NCI-H128 (cell line): Measurements from ENCODE around the gene ADD2.
"Not testable (repeated sequence)": the region's sequence is repeated elsewhere in the genome, so short reads cannot be mapped to it uniquely, and the experiment has no call there.

Experiments used
- DNase-seq: peaks from one replicate; lab custom pipeline; 2025; ENCODE audit not compliant: unreplicated experiment; lab: John Stamatoyannopoulos, UW

The ADD2 gene

GRCh38 chr2:70645733-70646419, 122.1 kb downstream of the ADD2 start:
- DNase-seq, result no peak

- no peak for DNase-seq
Measured at GRCh38 chr2:70643715-70644114, 124.3 kb downstream of the ADD2 start.

- DNase-seq, result no peak
Measured at GRCh38 chr2:70641263-70641784, 126.7 kb downstream of the ADD2 start.

- no peak for DNase-seq
Measured at GRCh38 chr2:70639841-70640436, 128.1 kb downstream of the ADD2 start.

GRCh38 chr2:70638561-70638960, 129.4 kb downstream of the ADD2 start:
- no peak for DNase-seq

GRCh38 chr2:70633508-70633907, 134.5 kb downstream of the ADD2 start:
- no peak for DNase-seq

GRCh38 chr2:70632966-70633365, 135.0 kb downstream of the ADD2 start:
- DNase-seq, result no peak

GRCh38 chr2:70632388-70632787, 135.6 kb downstream of the ADD2 start:
- DNase-seq, result no peak

- DNase-seq, result no peak
Measured at GRCh38 chr2:70630761-70631160, 137.2 kb downstream of the ADD2 start.

- DNase-seq, result no peak
Measured at GRCh38 chr2:70627211-70627898, 140.6 kb downstream of the ADD2 start.

- no peak for DNase-seq
Measured at GRCh38 chr2:70626254-70626990, 141.6 kb downstream of the ADD2 start.

- not testable (repeated sequence) for DNase-seq
Measured at GRCh38 chr2:70621536-70621935, 146.5 kb downstream of the ADD2 start.

GRCh38 chr2:70620020-70620419, 148.0 kb downstream of the ADD2 start:
- no peak for DNase-seq

- no peak for DNase-seq
Measured at GRCh38 chr2:70619167-70619566, 148.8 kb downstream of the ADD2 start.

GRCh38 chr2:70616168-70616694, 151.8 kb downstream of the ADD2 start:
- DNase-seq, result peak; percentile 23

- no peak for DNase-seq
Measured at GRCh38 chr2:70615222-70615621, 152.8 kb downstream of the ADD2 start.

- DNase-seq, result no peak
Measured at GRCh38 chr2:70613521-70613920, 154.5 kb downstream of the ADD2 start.

- DNase-seq, result no peak
Measured at GRCh38 chr2:70612574-70612973, 155.4 kb downstream of the ADD2 start.

- DNase-seq, result no peak
Measured at GRCh38 chr2:70608373-70608772, 159.6 kb downstream of the ADD2 start.

GRCh38 chr2:70607121-70607561, 160.9 kb downstream of the ADD2 start:
- no peak for DNase-seq
